ENCODE results near the gene PCDHGA1.
"Not testable (repeated sequence)": the region's sequence is repeated elsewhere in the genome, so short reads cannot be mapped to it uniquely, and the experiment has no call there.

PCDHGA1 gene

GRCh38 chr5:141349917-141350619 lies 19.8 kb downstream of the PCDHGA1 start, which contains the start of gene PCDHGB1:
PCDHGB1 (plus strand) TSS chr5:141350099; CDS start chr5:141350261, 162 bp downstream.
- DNase-seq = peak in 1 of 2 donors; percentile 43

- no peak for DNase-seq
Measured at GRCh38 chr5:141351591-141351990, 21.3 kb downstream of the PCDHGA1 start.

- peak in 1 of 2 donors; percentile 19 for DNase-seq
Measured at GRCh38 chr5:141354900-141355469, 24.7 kb downstream of the PCDHGA1 start, which contains the start of gene PCDHGA4. PCDHGA4 (plus strand) TSS chr5:141355021; CDS start chr5:141355108, 87 bp downstream.

- DNase-seq = no peak
Measured at GRCh38 chr5:141355641-141356040, 25.3 kb downstream of the PCDHGA1 start.

GRCh38 chr5:141356133-141356532 lies 25.8 kb downstream of the PCDHGA1 start:
- no peak for DNase-seq

- no peak for DNase-seq
Measured at GRCh38 chr5:141356950-141357349, 26.6 kb downstream of the PCDHGA1 start.

- DNase-seq = peak in 1 of 2 donors; percentile 49
Measured at GRCh38 chr5:141359790-141360426, 29.6 kb downstream of the PCDHGA1 start, which contains the start of gene PCDHGB2. PCDHGB2 (plus strand) TSS chr5:141359994; CDS start chr5:141360136, 142 bp downstream.

- no peak for DNase-seq
Measured at GRCh38 chr5:141360685-141361084, 30.4 kb downstream of the PCDHGA1 start.

GRCh38 chr5:141362719-141363118 lies 32.4 kb downstream of the PCDHGA1 start:
- DNase-seq = no peak

- no peak for DNase-seq
Measured at GRCh38 chr5:141363952-141364660, 33.8 kb downstream of the PCDHGA1 start, which contains the start of gene PCDHGA5. PCDHGA5 (plus strand) TSS chr5:141364162; CDS start chr5:141364331, 169 bp downstream.

- no peak for DNase-seq
Measured at GRCh38 chr5:141366016-141366896, 35.9 kb downstream of the PCDHGA1 start.

GRCh38 chr5:141369994-141370848 lies 39.9 kb downstream of the PCDHGA1 start, which contains the start of gene PCDHGB3:
PCDHGB3 (plus strand) TSS chr5:141370242; CDS start chr5:141370395, 153 bp downstream.
- peak in 1 of 2 donors; percentile 47 for DNase-seq

- DNase-seq = no peak
Measured at GRCh38 chr5:141371572-141372475, 41.5 kb downstream of the PCDHGA1 start.

- no peak for DNase-seq
Measured at GRCh38 chr5:141373673-141374317, 43.5 kb downstream of the PCDHGA1 start, which contains the start of gene PCDHGA6. PCDHGA6 (plus strand) TSS chr5:141373891; CDS start chr5:141374084, 193 bp downstream.

GRCh38 chr5:141374627-141375026 lies 44.3 kb downstream of the PCDHGA1 start:
- DNase-seq = no peak

GRCh38 chr5:141375444-141376155 lies 45.3 kb downstream of the PCDHGA1 start:
- DNase-seq = not testable (repeated sequence)

- DNase-seq = peak in 1 of 2 donors; percentile 13
Measured at GRCh38 chr5:141382469-141383294, 52.4 kb downstream of the PCDHGA1 start, which contains the start of gene PCDHGA7. PCDHGA7 (plus strand) TSS chr5:141382742; CDS start chr5:141382900, 158 bp downstream.

Data from CD4-positive, alpha-beta T cell treated with Interleukin-4 for 1 hour (primary cell).